NCI-H146 (cell line): ENCODE results near the gene TRAF3.
"Not testable (repeated sequence)": the region's sequence is repeated elsewhere in the genome, so short reads cannot be mapped to it uniquely, and the experiment has no call there.

Experiments used
- DNase-seq: peaks from one replicate; lab custom pipeline; 2025; lab: John Stamatoyannopoulos, UW

TRAF3 gene

DNA sequence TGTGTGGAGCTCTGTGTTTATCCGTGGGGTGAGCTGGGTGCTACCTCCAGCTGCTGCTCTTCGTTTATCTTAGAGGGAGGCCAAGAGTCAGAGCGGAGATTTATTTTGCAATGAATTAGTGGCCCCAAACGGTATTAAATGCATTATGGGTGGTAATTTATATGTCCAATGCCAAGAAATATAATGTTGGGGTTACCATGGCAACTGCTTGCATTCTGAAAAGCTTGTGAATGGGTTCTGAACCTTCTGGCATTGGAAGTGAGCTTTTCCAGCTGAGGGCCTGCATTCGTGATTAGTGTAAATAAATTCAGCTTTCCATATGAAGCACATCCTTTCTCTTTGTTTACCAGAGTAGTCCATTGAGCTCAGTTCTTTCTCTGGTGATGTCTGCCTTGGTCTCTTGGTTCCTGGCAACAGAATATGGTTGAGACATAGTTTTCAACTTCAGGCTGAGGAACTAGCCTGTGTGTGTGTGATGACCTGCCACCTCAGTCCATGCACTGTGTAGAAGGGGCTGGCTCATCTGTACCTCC, 51.8 kb downstream of the TRAF3 start:
- DNase-seq, result peak; percentile 27

DNA sequence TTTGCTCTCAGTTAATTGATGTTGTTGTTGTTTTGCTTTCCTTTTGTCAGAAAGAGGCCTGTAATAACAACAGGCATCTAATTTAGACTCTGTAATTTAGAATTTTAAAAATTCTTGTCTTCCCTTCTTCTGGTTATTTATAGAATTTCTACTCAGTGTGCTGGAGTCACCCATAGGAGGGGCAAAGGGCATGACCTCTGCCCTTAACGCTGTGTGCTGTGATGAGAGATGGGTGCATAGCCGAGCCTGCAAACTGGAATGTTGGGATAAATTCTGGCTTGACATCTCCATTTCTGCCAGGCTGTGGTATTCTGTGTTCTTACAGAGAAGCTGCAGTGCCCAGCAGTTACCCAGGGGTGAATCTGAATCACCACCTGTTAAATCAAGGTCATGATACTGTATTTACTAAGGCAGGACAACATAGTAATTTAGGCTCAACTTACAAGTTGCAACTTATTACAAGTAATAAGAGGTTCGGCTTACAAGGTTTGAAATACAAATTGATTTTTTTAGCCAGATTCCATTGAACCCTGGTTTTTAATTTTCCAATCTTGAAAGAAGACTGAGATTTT, 53.3 kb downstream of the TRAF3 start:
- no peak for DNase-seq

DNA sequence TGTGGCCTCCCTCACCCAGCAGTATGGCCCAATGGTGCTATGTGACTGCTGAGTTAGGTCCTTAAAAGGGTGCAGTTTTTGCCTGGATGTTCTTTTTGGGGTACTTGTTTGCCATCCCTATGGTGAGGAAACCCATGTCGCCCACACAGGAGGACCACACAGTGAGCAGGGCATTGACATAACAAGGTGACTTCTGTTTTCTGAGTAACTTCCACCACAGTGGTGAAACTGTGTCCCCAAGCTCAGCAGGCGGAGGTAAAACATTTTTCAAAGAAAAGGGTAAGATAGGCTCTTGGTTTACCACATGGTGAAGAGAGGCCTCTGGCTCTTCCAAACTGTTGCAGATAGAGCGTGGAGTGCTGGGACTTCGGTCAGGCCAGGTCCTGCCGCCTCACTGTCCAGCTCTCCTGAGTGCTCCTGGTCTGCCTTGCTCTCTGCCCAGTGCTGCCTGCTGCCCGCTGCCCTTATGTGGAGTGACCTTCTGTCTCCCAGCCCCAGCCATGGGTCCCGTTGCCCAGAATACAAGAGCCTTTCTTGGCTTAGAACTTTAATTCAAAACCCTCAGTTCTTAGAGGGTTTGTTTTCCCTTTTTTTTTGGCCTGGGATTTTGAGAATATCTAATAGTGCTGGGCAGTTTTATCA, 54.0 kb downstream of the TRAF3 start:
- no peak for DNase-seq

DNA sequence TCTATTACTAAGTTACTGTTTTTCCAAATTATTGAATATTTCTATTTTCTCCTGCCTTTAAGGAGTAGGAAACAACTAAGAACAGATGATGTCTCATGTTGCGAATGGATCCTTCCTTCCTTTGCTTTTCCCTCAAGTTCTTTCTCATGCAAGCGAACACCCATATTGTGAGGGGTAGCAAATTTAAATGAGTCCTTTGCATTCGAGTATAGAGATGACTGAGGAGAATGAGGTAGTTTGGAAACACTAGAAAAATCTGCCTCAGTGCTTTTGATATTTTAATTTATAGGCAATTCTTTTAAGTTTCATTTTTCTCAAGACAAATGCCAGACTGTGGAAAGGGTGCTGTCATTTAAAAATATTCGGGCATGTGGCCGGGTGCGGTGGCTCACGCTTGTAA, 56.1 kb downstream of the TRAF3 start:
- no peak for DNase-seq

DNA sequence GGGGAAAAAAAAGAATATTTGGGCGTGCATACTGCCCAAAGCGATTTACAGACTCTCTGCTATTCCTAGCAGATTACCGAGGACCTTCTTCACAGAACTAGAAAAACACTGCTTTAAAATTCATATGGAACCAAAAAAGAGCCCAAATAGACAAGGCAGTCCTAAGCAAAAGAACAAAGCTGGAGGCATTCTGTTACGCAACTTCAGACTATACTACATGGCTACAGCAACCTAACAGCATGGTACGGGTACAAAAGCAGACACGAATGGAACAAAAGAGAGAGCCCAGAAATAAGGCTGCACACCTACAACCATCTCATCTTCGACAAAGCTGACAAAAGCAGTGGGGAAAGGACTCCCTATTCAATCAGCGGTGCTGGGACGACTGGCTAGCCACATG, 56.7 kb downstream of the TRAF3 start:
- DNase-seq, result no peak

DNA sequence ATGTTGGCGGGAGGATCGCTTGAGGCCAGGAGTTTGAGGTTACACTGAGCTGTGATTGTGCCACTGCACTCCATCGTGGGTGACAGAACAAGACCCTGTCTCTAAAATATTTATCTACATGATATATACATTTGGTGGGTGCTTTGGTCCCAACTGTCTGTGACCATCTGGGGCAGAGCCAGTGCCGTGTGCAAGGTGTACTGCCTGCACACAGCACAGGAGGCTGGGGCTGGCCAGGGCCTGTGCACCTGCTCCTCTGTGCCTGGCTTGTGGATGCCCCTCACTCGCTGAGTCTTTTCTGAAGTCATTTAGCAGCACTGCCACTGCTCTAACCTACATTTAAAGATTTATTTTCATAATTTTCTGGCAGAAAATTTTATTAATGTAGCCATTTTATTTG, 58.7 kb downstream of the TRAF3 start:
- DNase-seq, result no peak

DNA sequence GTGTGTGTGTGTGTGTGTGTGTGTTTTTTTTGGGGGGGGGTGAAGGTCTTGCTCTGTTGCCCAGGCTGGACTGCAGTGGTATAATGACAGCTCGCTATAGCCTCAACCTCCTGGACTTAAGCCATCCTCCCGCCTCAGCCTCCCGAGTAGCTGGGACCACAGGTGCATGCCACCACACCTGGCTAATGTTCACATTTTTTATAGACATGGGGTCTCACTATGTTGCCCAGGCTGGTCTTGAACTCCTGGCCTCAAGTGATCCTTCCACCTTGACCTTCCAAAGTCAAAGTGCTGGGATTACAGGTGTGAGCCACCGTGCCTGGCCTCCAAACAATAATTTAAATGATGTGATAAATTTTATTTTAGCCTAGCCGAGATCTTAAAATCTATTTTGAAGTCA, 59.9 kb downstream of the TRAF3 start:
- DNase-seq, result not testable (repeated sequence)

DNA sequence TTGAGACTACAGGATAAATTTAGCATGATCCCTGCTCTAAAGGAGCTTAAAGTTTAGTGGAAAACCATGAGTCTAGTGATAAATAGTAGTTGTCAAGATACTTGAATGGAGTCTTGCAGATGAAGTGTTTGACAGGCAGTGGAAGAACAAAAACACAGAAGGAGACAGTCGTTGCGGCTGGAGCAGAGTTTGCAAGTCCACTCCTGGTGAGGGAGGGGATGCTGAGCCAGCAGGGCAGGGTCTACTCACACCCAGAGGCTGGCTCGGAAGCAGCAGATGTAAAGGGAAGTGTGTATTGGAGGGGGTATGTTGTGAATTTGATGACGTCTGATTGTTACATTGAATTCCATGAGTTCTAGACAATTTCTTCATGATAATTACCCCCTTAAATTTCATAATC, 61.3 kb downstream of the TRAF3 start:
- no peak for DNase-seq

DNA sequence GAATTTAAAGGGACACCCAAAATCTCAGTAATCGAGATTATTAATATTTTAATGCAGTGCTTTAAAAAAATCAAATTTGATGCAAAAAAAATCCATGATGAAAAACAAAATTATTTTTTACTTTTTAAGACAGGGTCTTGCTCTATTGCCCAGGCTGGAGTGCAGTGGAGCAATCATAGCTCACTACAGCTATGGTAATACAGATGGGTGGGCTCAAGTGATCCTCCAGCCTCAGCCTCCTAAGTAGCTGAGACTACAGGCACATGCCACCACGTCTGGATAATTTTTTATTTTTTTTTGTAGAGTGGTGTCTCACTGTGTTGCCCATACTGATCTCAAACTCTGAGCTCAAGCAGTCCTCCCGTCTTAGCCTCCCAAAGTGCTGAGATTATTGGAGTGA, 62.9 kb downstream of the TRAF3 start:
- DNase-seq, result no peak

DNA sequence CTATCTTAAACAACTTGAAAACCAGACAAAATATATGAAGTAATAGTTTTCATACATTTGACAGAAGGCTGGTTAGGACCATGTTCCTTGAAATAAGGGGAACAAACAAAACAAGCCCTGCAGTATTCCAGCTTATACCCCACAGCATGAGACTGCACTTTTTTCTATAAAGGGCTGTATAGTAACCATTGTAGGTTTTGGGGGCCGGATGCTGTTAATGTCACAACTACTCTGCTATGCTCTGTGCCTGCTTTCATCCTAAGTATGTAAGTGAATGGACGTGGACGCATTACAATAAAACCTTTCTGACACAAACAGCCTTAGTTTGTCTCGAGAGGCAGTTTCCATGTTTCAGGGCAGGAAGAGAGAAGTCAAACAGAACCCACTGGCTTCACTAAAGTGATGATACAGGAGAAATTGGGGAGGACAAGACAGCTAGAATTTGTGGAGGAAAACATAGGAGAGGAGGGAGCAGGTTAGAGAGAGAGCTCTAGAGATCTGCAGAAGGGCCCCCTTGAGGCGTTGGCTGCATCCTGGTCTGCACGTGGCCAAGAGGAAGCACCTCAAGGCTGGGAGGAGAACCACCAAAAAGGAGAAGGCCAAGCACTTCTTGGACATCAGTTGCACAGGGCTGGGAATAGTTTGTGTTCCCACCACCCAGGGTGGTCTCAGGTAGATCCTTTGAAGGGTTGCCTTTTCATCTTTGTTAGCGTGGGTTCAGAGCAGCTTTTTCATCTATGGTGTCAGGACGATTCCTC, 63.7 kb downstream of the TRAF3 start:
- no peak for DNase-seq

DNA sequence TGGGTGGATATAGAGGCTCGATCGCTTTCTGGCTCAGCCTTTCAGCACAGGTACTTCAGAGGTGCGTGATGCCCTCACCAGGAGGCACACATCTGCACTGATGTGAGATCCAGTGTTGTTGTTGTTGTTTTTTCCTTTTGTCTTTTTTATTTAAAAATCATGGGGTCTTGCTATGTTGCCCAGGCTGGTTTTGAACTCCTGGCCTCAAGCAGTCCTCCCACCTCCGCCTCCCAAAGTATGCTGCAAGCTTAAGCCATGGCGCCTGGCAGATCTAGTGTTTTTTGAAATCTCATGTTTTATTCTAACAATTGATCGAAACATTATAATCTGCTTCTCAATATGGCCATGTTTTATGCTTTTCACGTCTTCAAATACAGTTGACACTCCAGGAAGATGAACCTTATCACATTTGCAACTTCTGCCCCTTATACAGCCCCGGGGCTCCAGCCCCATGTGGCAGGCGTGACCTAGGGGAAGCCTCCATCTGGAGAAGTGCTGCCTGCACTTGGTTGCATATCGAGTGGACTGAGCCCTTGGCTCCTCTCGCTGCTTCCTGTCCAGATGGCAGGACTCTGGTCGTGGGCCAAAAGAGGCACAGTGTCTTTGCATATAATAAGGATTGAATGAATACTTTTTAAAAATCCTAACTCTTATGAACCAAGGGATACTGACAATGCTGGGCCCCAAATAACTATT, 71.7 kb downstream of the TRAF3 start:
- DNase-seq, result peak; percentile 66

DNA sequence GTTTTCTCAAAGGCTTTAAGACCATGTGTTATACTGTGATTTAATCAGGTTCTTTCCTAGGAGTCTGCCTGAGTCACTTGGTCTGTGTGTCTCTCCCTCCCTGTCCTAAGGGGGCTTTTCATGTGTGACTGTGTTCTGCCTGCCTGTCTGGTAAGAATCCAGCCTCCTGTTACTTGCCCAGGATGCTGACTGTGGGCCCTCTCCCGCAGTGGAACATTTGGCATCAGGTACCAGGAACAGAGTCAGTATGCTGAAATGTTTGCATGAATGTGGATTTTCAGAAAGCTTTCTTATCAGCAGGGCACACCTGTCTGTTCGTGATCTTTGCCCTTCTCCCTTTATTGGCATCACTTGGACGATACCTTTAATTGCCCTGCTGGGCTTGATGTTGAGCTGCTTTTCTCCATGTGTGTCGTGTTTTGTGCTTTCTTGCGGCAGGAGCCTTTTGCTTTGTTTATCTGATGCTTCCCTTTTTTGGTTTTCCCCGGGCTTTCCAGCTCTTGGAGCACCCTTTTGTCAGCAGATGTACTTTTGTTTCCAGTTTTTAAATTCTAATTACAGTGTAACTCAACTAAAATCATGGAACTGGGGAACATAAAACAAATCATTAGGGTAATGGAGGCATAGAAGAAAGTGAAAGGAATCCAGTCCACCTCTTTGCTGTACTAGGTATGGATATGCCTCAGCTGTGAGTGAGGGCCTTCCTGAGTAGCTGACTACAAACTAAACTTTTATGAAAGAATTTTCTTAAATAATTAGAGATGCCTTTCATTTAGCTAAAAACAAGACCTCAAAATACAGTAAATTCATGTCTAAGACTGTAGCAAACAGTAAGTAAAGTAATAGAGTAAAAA, 72.5 kb downstream of the TRAF3 start:
- DNase-seq, result peak; percentile 94

DNA sequence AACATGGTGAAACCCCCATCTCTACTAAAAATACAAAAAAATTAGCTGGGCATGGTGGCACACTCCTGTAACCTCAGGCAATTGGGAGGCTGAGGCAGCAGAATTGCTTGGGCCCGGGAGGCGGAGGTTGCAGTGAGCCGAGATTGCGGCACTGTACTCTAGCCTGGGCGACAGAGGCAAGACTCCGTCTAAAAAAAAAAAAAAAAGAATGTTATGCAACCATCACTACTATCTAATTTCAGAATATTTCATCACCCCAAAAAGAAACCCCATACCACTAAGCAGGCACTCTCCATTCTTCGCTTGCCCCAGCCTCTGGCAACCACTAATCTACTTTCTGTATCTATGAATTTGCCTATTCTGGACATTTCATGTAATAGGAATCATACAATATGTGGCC, 76.4 kb downstream of the TRAF3 start:
- DNase-seq, result no peak

DNA sequence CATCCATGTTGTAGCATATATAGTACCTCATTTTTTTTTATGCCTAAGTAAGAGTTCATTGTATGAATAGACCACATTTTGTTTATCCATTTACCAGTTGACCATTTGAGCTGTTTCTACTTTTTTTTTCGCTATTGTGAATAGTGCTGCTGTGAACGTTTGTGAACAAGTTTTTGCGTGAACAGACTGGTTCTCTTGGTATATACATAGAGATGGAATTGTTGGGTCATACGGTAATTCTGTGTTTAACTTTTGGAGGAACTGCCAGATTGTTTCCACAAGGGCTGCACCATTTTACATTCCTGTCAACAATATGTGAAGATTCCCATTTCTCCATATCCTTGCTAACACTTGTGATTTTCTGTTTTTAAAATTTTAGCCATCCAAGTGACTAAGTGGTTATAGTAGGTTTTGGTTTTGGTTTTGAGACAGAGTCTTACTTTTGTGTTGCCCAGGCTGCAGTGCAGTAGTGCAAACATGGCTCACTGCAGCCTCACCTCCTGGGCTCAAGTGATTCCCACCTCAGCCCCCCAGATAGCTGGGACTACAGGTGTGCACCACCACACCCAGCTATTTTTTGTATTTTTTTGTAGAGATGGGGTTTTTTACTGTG, 76.9 kb downstream of the TRAF3 start:
- no peak for DNase-seq

DNA sequence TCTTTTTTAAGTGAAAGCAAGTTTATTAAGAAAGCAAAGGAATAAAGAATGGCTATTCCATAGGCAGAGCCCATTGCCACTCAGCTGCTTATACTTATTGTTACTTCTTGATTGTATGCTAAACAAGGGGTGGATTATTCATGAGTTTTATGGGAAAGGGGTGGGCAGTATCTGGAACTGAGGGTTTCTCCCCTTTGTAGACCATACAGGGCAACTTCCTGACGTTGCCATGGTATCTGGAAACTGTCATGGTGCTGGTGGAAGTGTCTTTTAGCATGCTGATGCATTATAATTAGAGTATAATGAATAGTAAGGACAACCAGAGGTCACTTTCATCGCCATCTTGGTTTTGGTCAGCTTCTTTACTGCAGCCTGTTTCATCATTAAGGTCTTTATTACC, 78.9 kb downstream of the TRAF3 start:
- DNase-seq, result no peak

DNA sequence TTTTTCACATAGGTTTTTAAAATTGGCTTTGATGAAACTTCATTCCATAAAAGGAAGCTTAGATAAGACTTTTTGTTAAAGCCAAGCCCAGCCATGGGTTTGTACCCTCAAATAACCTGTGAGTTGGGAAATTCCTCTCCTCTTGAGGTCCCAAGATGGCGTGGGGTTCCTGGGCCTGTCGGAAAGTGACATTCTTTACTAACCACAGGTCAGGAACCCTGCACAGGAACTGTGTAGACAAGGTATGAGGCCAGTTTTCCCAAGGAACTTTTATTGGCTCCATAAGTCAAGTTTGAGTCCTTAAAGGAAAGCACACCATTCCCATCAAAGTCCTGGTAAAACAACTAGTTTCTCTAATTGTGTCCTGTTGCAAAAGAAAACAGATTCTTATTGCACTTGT, 80.2 kb downstream of the TRAF3 start:
- no peak for DNase-seq

DNA sequence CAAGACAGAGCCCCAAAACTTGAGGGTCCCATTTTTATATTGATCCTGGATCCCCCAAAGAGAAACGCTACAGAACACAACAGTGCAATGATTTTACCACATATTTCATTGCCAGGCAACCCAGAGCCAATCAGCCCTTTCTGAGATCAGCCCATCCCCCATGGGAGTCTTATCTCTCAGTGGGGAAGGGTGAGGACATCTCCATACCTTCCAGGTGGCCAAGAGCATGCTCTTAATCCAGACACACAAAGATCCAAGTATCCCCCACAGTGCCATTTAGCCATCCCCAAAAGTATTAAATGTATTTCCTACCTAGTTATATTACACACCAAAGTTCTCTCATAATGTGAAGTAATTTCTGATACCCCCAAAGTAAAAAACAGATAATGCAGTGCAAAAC, 82.7 kb downstream of the TRAF3 start:
- DNase-seq, result no peak

DNA sequence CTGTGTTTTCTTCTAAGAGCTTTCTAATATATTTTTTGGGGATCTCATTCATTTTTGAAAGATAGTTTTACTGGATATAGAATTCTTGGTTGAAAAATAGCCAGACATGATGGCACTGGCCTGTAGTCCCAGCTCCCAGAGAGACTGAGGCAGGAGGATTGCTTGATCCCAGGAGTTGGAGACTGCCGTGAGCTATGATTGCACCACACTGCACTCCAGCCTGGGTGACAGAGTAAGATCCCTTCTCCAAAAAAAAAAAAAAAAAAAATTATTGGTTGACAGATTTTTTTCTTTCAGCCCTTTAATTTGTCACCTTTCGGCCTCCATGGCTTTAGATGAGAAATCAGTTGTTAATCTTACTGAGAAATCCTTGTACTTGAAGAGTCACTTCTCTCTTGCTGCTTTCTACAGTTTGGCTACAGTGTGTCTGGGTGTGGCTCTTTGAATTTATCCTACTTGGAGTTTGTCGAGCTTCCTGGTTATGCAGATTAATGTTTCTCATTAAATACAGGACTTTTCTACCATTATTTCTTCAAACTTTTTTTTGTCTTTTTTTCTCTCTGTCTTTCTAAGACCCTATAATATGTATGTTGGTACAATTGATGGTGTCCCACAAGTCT, 85.0 kb downstream of the TRAF3 start:
- DNase-seq, result no peak

DNA sequence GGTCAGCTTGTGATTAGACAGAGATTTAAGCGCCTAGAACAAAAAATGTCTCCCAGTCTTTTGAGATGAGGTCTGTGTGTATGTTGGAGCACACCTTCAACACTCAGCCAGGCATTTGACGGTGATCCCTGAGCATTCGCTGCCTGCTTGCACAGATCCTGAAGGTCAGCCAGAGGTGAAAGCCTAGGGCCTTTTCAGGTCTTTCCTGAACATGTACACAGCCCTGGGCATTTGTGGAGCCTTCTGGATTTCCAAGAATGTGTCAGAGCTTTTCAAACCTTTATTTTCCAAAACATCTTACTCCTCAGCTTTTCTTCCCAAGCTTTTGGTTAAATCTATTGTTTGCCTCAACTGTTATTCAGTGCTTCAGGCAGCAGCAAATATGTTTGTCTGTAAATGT, 86.1 kb downstream of the TRAF3 start:
- no peak for DNase-seq

DNA sequence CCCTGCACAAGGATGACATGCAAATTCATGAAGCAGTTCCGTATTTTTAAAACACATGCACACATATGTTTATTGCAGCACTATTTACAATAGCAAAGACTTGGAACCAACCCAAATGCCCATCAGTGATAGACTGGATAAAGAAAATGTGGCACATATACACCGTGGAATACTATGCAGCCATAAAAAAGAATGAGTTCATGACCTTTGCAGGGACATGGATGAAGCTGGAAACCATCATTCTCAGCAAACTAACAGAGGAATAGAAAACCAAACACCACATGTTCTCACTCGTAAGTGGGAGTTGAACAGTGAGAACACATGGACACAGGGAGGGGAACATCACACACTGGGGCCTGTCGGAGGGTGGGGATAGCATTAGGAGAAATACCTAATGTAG, 88.7 kb downstream of the TRAF3 start:
- not testable (repeated sequence) for DNase-seq
